Spleen (tissue), 11 donors: ENCODE results near the gene PLXND1. TPM values are rescaled to one million over a fixed set of nuclear protein-coding genes. Genes with fewer than 3 reads are reported as not detected.
A peak's percentile ranks its signal among the peaks of the same experiment; 100 is the strongest.

Experiments
- DNase-seq: peaks from one replicate; pipeline ENCODE4 v3.0.0-alpha.2; 2020
- H3K27ac ChIP-seq, 8 donors: fragments of 200-600 bp; sonication (generic) in 7 of 8; 1 replicate in 4 of 8; 2 replicates in 4 of 8; pipeline versions ENCODE4 v1.5.0 to v1.8.0; 2016 to 2021; ENCODE audit warnings: inconsistent platforms in 4 of 8, mild to moderate bottlenecking in 4 of 8, moderate library complexity in 1 of 8
- H3K27me3 ChIP-seq, 7 donors: fragments of 200-600 bp; sonication (generic) in 6 of 7; replicated peaks in 1 of 7; 1 replicate in 4 of 7; 2 replicates in 3 of 7; pipeline versions ENCODE4 v1.5.0 to v1.8.0; 2016 to 2021; ENCODE audit warnings: inconsistent platforms in 3 of 7, mild to moderate bottlenecking in 1 of 7
- H3K36me3 ChIP-seq, 6 donors: fragments of 200-600 bp; sonication (generic) in 5 of 6; 1 replicate in 4 of 6; 2 replicates in 2 of 6; pipeline versions ENCODE4 v1.5.0 to v1.8.0; 2016 to 2021; ENCODE audit warnings: inconsistent platforms in 2 of 6
- H3K4me1 ChIP-seq, 6 donors: fragments of 200-600 bp; sonication (generic) in 5 of 6; 1 replicate in 3 of 6; 2 replicates in 3 of 6; pipeline versions ENCODE4 v1.5.0 to v1.8.0; 2016 to 2021; ENCODE audit warnings: inconsistent platforms in 3 of 6
- H3K4me3 ChIP-seq, 8 donors: fragments of 200-600 bp; sonication (generic) in 7 of 8; 1 replicate in 4 of 8; 2 replicates in 4 of 8; pipeline versions ENCODE4 v1.5.0 to v1.8.0; 2016 to 2021; ENCODE audit warnings: inconsistent platforms in 4 of 8, mild to moderate bottlenecking in 4 of 8, moderate library complexity in 2 of 8
- H3K9me3 ChIP-seq, 8 donors: fragments of 200-600 bp; sonication (generic) in 7 of 8; 1 replicate in 4 of 8; 2 replicates in 4 of 8; pipeline versions ENCODE4 v1.5.0 to v1.8.0; 2016 to 2021; ENCODE audit warnings: inconsistent platforms in 4 of 8
- POLR2A ChIP-seq, 3 donors: fragments of 450-650 bp; IDR thresholded peaks; one replicate each; pipeline ENCODE4 v1.5.1; 2017; ENCODE audit warnings: antibody characterized with exemption in 3 of 3, mild to moderate bottlenecking in 1 of 3
- POLR2AphosphoS5 ChIP-seq, 3 donors: sonication (generic); formaldehyde crosslinking; IDR thresholded peaks; one replicate each; pipeline ENCODE4 v1.5.1; 2017; ENCODE audit warnings: antibody characterized with exemption in 3 of 3
- WGBS, 5 donors: extraction: QIAGEN DNeasy Blood & Tissue Kit in 3 of 5; methylation state at CpG; one replicate each; pipeline versions ENCODE4 v1.1.5 to v1.1.7; 2013 to 2018; 5-methylcytosine and 5-hydroxymethylcytosine counted together
- intact Hi-C: fragments of 100-400 bp; cut with DNase I; formaldehyde crosslinking; loops from one replicate; pipeline ENCODE4 v1.15.0; 2023; ENCODE audit warnings: low total_unique reads
- polyA plus RNA-seq, 3 donors: library from polyadenylated mRNA; stranded (reverse); fragments of 200-250 nt; gene quantifications; one replicate each; pipeline ENCODE4 v1.2.1, GENCODE V29; 2013
- total RNA-seq, 7 donors: library from RNA; depleted of rRNA in 3 of 7; stranded (reverse); fragments of >200 nt in 3 of 7; fragmentation: NEBNext Ultra II Directional in 4 of 7; extraction: Animal tissue kit (Norgen Biotek cat#: 25700) in 4 of 7; gene quantifications; one replicate each; pipeline versions ENCODE4 v1.1.0 to v1.2.1, GENCODE V29; 2016 to 2021
- TF ChIP-seq, protein P1 (sequence below), 11 experiments: fragments of 200-600 bp in 7 of 11; fragments of 450-650 bp in 4 of 11; sonication (generic) in 4 of 11; IDR thresholded peaks in 8 of 11; conservative IDR thresholded peaks in 3 of 11; 1 replicate in 7 of 11; 2 replicates in 4 of 11; pipeline versions ENCODE4 v1.4.0 to v1.8.0; 2016 to 2021; ENCODE audit warnings: antibody characterized with exemption in 11 of 11, inconsistent platforms in 4 of 11, mild to moderate bottlenecking in 1 of 11
- donor health status: healthy with polysubstance abuse.
- donor health status: DM: no; HTN: no; CAD: no; lungs with moderate emphysema.
- donor health status: DM: no; HTN: no; CAD: no.
- donor health status: Bipolar disorder and iron deficiency.
- donor health status: healthy.
- donor health status: DM: no; HTN: no; CAD: no.
- donor health status: DM: yes; HTN: yes; CAD: no.

The PLXND1 gene
- total and polyA plus RNA-seq, 10 donors: 44.4 to 238 (median 164) TPM

DNA sequence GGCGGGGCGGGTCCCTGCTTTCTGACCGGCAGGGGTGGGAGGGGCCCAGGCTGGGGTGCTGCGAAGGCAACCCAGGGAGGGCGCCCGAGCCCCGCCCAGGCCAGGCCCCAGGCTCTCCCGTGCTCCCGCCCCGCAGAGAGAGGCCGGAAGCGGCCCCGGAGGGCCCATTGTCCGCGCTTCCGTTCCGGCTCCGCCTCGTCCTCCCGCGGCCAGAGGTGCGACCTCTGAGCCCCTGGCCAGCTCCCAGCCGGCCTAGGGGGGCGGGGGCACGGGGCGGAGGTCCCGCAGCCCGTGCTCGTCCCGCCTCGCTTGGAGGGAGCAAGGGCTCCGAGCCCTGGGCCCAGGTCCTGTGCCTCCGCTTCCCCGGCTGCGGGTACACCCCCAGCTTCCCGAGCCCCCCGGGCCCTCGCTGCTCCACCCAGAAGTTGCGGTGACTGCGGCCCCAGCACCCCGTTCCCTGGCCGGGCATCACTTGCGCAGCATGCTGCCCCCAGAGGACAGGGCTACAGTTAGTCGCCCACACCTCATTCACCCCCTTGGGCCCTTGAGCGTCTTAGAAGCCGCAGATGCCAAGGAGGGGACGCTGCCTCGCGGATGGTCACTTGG, 20.4 kb upstream of the PLXND1 start:
- peak; percentile 97 for DNase-seq
- H3K4me3 ChIP-seq: peak overlapping the region; percentile 38 to 82 (median 56)
- WGBS, 5 donors: 1 to 3% (median 2%) methylated on average over 33 to 49 of the region's 49 CpGs
- no peaks in the 10 kb centered on the region for H3K27me3 ChIP-seq
- H3K27ac ChIP-seq: peak overlapping the region; percentile 89 to 96 (median 94)
- TF ChIP-seq POLR2A (IDR thresholded peaks at IDR 0.05) (peak in 1 of 3 donors; percentile 53), POLR2AphosphoS5 (IDR thresholded peaks at IDR 0.05) (peak; percentile 89 to 94 (median 90))
- TF ChIP-seq, protein P1, sequence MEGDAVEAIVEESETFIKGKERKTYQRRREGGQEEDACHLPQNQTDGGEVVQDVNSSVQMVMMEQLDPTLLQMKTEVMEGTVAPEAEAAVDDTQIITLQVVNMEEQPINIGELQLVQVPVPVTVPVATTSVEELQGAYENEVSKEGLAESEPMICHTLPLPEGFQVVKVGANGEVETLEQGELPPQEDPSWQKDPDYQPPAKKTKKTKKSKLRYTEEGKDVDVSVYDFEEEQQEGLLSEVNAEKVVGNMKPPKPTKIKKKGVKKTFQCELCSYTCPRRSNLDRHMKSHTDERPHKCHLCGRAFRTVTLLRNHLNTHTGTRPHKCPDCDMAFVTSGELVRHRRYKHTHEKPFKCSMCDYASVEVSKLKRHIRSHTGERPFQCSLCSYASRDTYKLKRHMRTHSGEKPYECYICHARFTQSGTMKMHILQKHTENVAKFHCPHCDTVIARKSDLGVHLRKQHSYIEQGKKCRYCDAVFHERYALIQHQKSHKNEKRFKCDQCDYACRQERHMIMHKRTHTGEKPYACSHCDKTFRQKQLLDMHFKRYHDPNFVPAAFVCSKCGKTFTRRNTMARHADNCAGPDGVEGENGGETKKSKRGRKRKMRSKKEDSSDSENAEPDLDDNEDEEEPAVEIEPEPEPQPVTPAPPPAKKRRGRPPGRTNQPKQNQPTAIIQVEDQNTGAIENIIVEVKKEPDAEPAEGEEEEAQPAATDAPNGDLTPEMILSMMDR (IDR thresholded peaks at IDR 0.05 in 8 of 11, conservative IDR thresholded peaks at IDR 0.05 in 3 of 11): peak in 7 of 11 experiments; percentile 3 to 52 (median 30)
- peaks cover 45 to 72% (median 64%) of the 10 kb centered on the region in 6 donors for H3K4me1 ChIP-seq
- no peaks in the 10 kb centered on the region for H3K9me3 ChIP-seq
- H3K36me3 ChIP-seq: no peaks in the 10 kb centered on the region
- intact Hi-C loops: loop anchor here (5.0 kb wide), 1 partner anchor 200 kb away; no protein-coding TSS in a partner anchor

DNA sequence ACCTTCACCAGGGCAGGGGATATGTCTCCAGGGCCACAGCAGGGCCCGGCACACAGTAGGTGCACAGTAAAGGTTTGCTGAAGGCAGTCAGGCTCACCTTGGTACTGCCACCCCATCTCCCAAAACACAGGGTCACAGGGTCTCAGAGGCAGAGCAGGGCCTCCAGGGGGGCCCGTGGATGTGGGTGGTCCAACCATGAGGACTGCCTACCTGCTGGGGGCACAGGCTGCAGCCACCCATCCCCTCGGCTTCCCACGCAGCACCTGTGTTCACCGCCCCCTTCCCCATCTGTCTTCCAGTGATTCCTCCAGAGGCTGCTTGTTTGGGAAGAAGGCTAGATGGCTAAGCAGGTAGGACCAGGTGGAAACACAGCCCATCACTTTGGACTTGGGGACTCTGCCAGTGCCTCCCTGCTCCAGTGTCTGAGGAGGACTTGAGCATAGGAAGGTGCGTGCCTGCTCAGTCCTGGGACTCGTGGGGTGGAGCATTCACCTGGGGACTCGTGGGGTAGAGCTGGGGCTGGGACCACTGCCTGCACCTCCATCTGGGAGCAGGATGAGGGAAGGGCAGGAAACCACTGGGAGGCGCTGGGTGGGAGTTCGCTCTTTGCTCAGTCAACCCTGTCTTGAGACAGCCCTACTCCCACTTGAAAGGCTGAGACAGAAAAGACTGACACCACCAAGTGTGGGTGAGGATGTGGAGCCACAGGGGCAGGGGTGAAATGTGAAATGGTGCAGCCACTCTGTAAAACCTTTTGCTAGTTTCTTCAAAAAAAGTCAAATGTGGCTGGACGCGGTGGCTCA, 18.8 kb upstream of the PLXND1 start:
- Histone ChIP-seq H3K27ac (peak overlapping the region; percentile 27 to 96 (median 92)), H3K4me3 (no peak overlapping the region), H3K36me3 (no peaks in the 10 kb centered on the region), H3K4me1 (peaks cover 52 to 88% (median 72%) of the 10 kb centered on the region in 6 donors), H3K27me3 (no peaks in the 10 kb centered on the region), H3K9me3 (no peaks in the 10 kb centered on the region)
- TF ChIP-seq, protein P1 (IDR thresholded peaks at IDR 0.05 in 8 of 11, conservative IDR thresholded peaks at IDR 0.05 in 3 of 11): no peak
- no peak for TF ChIP-seq POLR2AphosphoS5 (IDR thresholded peaks at IDR 0.05)
- no peak for TF ChIP-seq POLR2A (IDR thresholded peaks at IDR 0.05)
- DNase-seq: peak; percentile 74
- 70 to 77% (median 76%) methylated on average over 12 of the region's 12 CpGs for WGBS, 5 donors
- intact Hi-C loops: loop anchor here (5.0 kb wide), 1 partner anchor 202 kb away; no protein-coding TSS in a partner anchor

DNA sequence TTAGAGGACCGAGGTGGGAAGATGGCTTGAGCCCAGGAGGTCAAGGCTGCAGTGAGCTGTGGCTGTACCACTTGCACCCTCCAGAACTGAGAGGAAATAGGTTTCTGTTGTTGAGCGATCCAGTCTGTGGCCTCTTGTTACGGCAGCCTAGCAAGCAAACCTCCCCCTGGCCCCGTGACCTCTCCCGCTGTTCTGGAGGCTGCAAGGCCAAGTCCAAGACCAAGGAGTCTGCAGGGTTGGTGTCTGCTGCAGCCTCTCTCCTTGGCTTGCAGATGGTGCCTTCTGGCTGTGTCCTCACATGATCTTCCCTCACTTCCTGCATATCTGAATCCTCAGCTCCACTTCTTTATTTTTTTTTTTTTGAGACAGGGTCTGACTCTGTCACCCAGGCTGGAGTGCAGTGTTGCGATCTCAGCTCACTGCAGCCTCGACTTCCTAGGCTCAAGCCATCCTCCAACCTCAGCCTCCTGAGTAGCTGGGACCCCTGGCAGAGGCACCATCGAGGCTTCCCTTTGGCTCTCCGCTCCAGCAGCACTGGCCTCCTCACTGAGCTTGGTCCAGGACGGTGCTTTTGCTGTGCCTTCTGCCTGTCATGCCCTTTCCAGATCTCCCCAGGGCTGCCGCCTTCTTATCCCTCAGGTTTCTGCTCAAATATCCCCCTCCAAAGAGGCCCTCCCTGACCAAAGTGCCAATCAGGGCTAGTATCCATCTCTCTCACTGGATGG, 18.0 kb upstream of the PLXND1 start:
- Histone ChIP-seq H3K9me3 (no peaks in the 10 kb centered on the region), H3K4me3 (no peak overlapping the region), H3K27ac (peak overlapping the region; percentile 27 to 96 (median 92)), H3K36me3 (no peaks in the 10 kb centered on the region), H3K4me1 (peaks cover 53 to 95% (median 79%) of the 10 kb centered on the region in 6 donors), H3K27me3 (peaks cover 0 to 1% (median 0%) of the 10 kb centered on the region in 7 donors)
- intact Hi-C loops: loop anchor here (5.0 kb wide), 1 partner anchor 203 kb away; no protein-coding TSS in a partner anchor
- 64 to 80% (median 66%) methylated on average over 10 to 11 of the region's 11 CpGs for whole genome bisulfite sequencing, 5 donors
- DNase-seq: peak; percentile 78
- TF ChIP-seq, protein P1 (IDR thresholded peaks at IDR 0.05 in 8 of 11, conservative IDR thresholded peaks at IDR 0.05 in 3 of 11): no peak
- TF ChIP-seq POLR2A (IDR thresholded peaks at IDR 0.05) (no peak), POLR2AphosphoS5 (IDR thresholded peaks at IDR 0.05) (peak in 1 of 3 donors; percentile 62)
